ENCODE results near the gene ITM2A.

ITM2A gene

DNA sequence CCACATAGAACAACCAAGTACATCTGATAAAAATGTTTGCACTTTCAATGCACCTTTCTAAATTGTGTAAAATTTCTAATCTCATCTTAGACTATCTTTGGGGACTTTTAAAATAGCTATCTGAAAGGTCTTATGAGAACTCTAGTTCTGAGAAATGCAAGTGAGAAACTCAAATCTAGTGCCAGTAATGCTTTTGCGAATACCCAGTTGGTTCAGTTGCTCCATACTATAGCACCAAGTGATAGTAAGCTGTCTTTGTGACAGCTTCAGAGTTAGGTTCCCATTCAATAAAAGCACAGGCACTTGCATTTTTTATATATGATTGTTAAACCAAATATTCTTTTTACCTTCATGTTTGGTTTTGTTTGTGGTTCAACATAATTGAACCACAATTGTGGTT, 4.5 kb upstream of the ITM2A start (continued):
- TF ChIP-seq ZNF146 (tag by site-specific recombination; IDR thresholded peaks at IDR 0.05), result no peak
- no peak for TF ChIP-seq ZNF701 (tag by site-specific recombination; IDR thresholded peaks at IDR 0.05)

DNA sequence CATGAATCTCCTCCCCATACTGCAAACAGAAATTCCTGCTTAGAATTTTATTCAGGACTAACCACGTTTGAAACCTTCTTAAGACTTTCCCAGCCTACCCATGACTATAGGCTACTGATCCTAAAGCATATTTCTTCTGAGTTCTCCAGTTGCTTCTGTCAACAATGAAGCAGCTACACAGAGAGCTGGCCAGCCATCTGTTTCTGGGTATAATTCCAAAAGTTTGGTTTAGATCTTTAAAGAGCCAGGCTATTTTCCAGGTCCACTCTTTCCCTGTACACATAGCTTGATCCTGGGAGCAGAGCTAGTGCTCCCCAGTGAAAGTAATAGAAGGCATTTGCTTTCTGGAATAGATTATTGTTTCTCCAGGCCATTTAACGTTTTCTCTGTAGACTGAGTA, 4.0 kb upstream of the ITM2A start:
- H3K4me3 ChIP-seq (ENCODE audit: low read depth, low read length), result no peak overlapping the region
- H3K36me3 ChIP-seq (ENCODE audit: control insufficient read depth in 2 of 2, insufficient read depth in 1 of 2, low read length in 2 of 2), result no peaks in the 10 kb centered on the region
- ChIA-PET CTCF (no interaction called here), POLR2A (no interaction called here)
- no peaks in the 10 kb centered on the region for H3K4me1 ChIP-seq (ENCODE audit: control insufficient read depth, insufficient read depth, low read length)
- TF ChIP-seq ZFHX2 (tag by site-specific recombination; conservative IDR thresholded peaks at IDR 0.05), result no peak
- TF ChIP-seq ZNF19 (tag by site-specific recombination; IDR thresholded peaks at IDR 0.05; ENCODE audit: low read depth), result no peak
- TF ChIP-seq ZBTB20 (tag by site-specific recombination; IDR thresholded peaks at IDR 0.05), result no peak
- no peak for TF ChIP-seq KLF10 (tag by site-specific recombination; IDR thresholded peaks at IDR 0.05)
- TF ChIP-seq MEIS1 (CRISPR knock-in tag; IDR thresholded peaks at IDR 0.05; ENCODE audit: borderline replicate concordance), result no peak
- TF ChIP-seq HOXC10 (CRISPR knock-in tag; IDR thresholded peaks at IDR 0.05), result no peak
- TF ChIP-seq IKZF3 (tag by site-specific recombination; IDR thresholded peaks at IDR 0.05), result no peak
- TF ChIP-seq ZNF24 (tag by site-specific recombination; IDR thresholded peaks at IDR 0.05), result no peak
- no peak for TF ChIP-seq SP7 (tag by site-specific recombination; IDR thresholded peaks at IDR 0.05)
- no peak for TF ChIP-seq MZF1 (tag by site-specific recombination; IDR thresholded peaks at IDR 0.05; ENCODE audit: borderline replicate concordance)
- no peak for TF ChIP-seq GLIS2 (tag by site-specific recombination; IDR thresholded peaks at IDR 0.05)
- TF ChIP-seq ZNF37A (tag by site-specific recombination; IDR thresholded peaks at IDR 0.05), result no peak
- H3K9me3 ChIP-seq (ENCODE audit: control insufficient read depth, insufficient read depth, low read depth, low read length), result no peaks in the 10 kb centered on the region; the same call in 1 of the 2 replicates
- no peak overlapping the region for H3K27ac ChIP-seq (ENCODE audit: extremely low read depth, low read depth, low read length)

DNA sequence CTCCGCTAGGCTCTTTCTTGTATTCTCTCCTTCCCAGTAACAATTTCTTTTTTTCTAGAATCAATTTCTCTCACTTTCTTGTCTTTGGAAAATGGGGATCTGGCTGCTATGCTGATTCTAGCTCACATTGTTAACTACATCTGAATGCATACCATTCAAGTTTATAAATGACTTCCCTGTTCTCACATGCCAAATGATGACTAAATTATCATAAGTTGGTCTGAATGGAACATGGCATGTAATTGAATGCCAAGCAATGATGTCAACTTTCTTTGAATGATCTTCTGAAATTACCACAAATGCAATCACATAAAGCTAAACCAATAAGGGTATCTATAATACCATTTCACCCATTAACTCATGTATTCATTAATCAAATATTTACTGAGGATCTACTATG, 2.7 kb upstream of the ITM2A start:
- no peaks in the 10 kb centered on the region for H3K36me3 ChIP-seq (ENCODE audit: control insufficient read depth in 2 of 2, insufficient read depth in 1 of 2, low read length in 2 of 2)
- no peak overlapping the region for H3K4me3 ChIP-seq (ENCODE audit: low read depth, low read length)
- H3K9me3 ChIP-seq (ENCODE audit: control insufficient read depth, insufficient read depth, low read depth, low read length), result no peaks in the 10 kb centered on the region
- H3K27ac ChIP-seq (ENCODE audit: extremely low read depth, low read depth, low read length), result no peak overlapping the region
- H3K4me1 ChIP-seq (ENCODE audit: control insufficient read depth, insufficient read depth, low read length), result no peaks in the 10 kb centered on the region
- ChIA-PET POLR2A (no interaction called here), CTCF (interaction anchor here (0.7 kb wide), 1 partner anchor 11 kb away, joined by 3 read pairs; no protein-coding TSS in a partner anchor)
- TF ChIP-seq ZNF558 (tag by site-specific recombination; IDR thresholded peaks at IDR 0.05) (no peak), ZFP3 (tag by site-specific recombination; IDR thresholded peaks at IDR 0.05; ENCODE audit: low read depth) (no peak), ZNF221 (tag by site-specific recombination; IDR thresholded peaks at IDR 0.05; ENCODE audit: borderline replicate concordance) (no peak)

DNA sequence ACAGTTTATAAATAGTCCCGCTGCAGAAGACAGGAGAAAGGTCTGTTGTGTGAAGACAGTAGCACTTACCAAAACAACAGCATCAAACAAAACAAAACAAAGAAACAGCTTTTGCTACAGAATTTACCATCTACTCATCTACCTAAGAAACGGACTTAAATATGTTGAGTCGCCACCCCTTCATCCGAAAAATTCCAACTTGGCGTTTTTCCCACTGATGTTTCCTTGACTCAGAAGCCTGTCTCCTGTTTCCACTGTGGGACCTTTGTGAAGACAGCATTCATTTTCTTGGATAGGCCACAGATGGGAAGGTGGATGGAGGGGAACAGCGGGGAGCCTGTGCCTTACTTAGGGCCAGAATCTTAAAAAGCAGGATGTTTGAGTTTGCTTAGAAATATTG, 1.3 kb upstream of the ITM2A start:
- ChIA-PET POLR2A (no interaction called here), CTCF (no interaction called here)
- Histone ChIP-seq H3K4me3 (ENCODE audit: low read depth, low read length) (no peak overlapping the region), H3K27ac (ENCODE audit: extremely low read depth, low read depth, low read length) (no peak overlapping the region), H3K36me3 (ENCODE audit: control insufficient read depth in 2 of 2, insufficient read depth in 1 of 2, low read length in 2 of 2) (no peaks in the 10 kb centered on the region), H3K9me3 (ENCODE audit: control insufficient read depth, insufficient read depth, low read depth, low read length) (no peaks in the 10 kb centered on the region), H3K4me1 (ENCODE audit: control insufficient read depth, insufficient read depth, low read length) (no peaks in the 10 kb centered on the region)
- TF ChIP-seq ZNF561 (tag by site-specific recombination; IDR thresholded peaks at IDR 0.05; ENCODE audit: borderline replicate concordance) (no peak), SCRT1 (tag by site-specific recombination; IDR thresholded peaks at IDR 0.05; ENCODE audit: borderline replicate concordance) (no peak)

DNA sequence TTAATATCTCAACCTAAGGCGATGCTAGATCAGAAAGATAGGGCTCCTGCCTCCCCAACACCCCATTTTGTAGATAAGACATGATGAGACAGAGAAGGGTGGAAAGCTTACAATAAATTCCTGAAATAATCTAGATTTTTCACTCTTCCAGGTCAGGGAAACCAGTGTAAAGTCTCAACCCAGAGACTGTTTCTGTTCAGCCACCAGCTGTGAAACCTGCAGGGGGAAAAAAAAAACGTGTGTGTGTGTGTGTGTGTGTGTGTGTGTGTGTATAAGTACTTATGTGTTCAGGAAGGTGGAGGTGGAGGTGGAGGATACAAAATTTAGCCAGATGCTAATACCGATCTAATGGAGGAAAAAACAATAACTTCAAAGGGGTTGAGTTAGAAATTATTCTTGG, 773 bp upstream of the ITM2A start:
- Histone ChIP-seq H3K27ac (ENCODE audit: extremely low read depth, low read depth, low read length) (no peak overlapping the region), H3K9me3 (ENCODE audit: control insufficient read depth, insufficient read depth, low read depth, low read length) (no peaks in the 10 kb centered on the region), H3K4me3 (ENCODE audit: low read depth, low read length) (no peak overlapping the region), H3K36me3 (ENCODE audit: control insufficient read depth in 2 of 2, insufficient read depth in 1 of 2, low read length in 2 of 2) (no peaks in the 10 kb centered on the region), H3K4me1 (ENCODE audit: control insufficient read depth, insufficient read depth, low read length) (no peaks in the 10 kb centered on the region)
- CTCF ChIA-PET, result no interaction called here
- POLR2A ChIA-PET, result no interaction called here
- TF ChIP-seq ZNF404 (tag by site-specific recombination; IDR thresholded peaks at IDR 0.05), result no peak
- TF ChIP-seq ZBTB17 (tag by site-specific recombination; IDR thresholded peaks at IDR 0.05), result no peak
- no peak for TF ChIP-seq SCRT2 (tag by site-specific recombination; IDR thresholded peaks at IDR 0.05)
- no peak for TF ChIP-seq ZNF571 (tag by site-specific recombination; IDR thresholded peaks at IDR 0.05)
- TF ChIP-seq ZNF544 (tag by site-specific recombination; IDR thresholded peaks at IDR 0.05), result no peak
- no peak for TF ChIP-seq ZNF214 (tag by site-specific recombination; IDR thresholded peaks at IDR 0.05; ENCODE audit: borderline replicate concordance)
- TF ChIP-seq RBAK (tag by site-specific recombination; IDR thresholded peaks at IDR 0.05), result no peak
- TF ChIP-seq ZBTB7A (tag by site-specific recombination; IDR thresholded peaks at IDR 0.05; ENCODE audit: low read depth), result no peak
- TF ChIP-seq ZNF138 (tag by site-specific recombination; IDR thresholded peaks at IDR 0.05; ENCODE audit: borderline replicate concordance), result no peak
- TF ChIP-seq BCL11A (tag by site-specific recombination; IDR thresholded peaks at IDR 0.05; ENCODE audit: low read depth), result no peak
- TF ChIP-seq, protein P1, sequence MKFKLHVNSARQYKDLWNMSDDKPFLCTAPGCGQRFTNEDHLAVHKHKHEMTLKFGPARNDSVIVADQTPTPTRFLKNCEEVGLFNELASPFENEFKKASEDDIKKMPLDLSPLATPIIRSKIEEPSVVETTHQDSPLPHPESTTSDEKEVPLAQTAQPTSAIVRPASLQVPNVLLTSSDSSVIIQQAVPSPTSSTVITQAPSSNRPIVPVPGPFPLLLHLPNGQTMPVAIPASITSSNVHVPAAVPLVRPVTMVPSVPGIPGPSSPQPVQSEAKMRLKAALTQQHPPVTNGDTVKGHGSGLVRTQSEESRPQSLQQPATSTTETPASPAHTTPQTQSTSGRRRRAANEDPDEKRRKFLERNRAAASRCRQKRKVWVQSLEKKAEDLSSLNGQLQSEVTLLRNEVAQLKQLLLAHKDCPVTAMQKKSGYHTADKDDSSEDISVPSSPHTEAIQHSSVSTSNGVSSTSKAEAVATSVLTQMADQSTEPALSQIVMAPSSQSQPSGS (tag by site-specific recombination; IDR thresholded peaks at IDR 0.05; ENCODE audit: low read depth), result no peak
